ENCODE measurements around the gene PTPRE. TPM values are rescaled to one million over a fixed set of nuclear protein-coding genes. Genes with fewer than 3 reads are reported as not detected.
A peak's percentile ranks its signal among the peaks of the same experiment; 100 is the strongest.

The PTPRE gene
- total RNA-seq, 2 experiments from 2014 or later = 19.9 to 22.3 TPM

DNA sequence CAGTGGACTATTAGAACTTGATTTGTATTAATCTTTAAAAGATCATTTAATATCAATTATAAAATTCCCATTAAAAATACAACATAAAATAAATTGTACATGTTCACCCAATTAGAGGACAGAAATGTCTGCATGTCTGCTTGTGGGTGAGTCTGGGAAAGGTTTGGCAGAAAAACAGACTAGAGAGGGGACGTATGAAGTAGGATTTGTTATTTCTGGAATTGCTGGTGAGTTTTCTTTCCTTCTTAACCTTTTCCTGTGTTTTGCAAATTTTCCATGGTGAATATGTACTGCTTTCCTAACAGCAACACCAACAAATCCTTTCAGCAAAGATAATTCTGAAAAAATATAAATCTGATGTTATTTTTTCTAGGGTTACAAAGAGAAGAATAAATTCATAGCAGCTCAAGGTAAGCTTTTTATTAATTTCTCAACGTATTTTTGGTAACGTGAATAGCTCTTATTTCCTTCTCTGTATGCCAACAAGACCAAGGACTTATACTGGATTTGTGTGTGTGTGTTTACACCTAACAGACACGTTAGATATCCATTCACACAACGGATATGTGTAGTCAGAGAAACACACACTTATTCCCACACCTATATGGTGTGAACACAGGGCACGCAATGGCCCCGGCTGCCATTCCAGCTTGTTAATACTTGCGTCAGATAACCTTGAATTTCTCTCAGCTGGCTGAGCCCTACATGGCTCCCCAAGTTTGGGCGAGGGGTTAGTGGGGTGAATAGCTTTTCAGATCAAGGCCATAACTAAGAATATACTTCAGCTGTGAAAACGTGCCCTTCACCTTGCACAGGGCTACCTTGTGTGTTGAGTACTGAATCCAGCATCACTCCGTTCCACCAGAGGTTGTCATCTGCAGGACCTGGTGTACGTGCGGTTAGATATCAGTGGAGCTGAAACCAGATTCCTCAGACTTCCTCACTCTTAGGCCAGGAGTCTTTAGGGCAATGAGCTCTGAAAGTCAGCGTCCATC is 154.7 kb downstream of the PTPRE start:
- ChIA-PET CTCF (interaction anchor here (0.6 to 5.0 kb wide), 10 partner anchors 9 to 208 kb away, joined by 3 to 50 read pairs (median 5); no protein-coding TSS in a partner anchor), POLR2A (interaction anchor here (0.8 to 9.5 kb wide), 6 partner anchors 9 to 62 kb away, joined by 3 to 133 read pairs (median 6); no protein-coding TSS in a partner anchor)
- Mint-ChIP-seq H3K9me3 (no peaks in the 10 kb centered on the region), H3K4me3 (peak overlapping the region; percentile 72), H3K4me1 (ENCODE audit: low read depth) (peaks cover 82% of the 10 kb centered on the region), H3K27ac (peak overlapping the region; percentile 94), H3K27me3 (no peaks in the 10 kb centered on the region), H3K36me3 (ENCODE audit: low read depth) (peaks cover 67% of the 10 kb centered on the region)
- TF ChIP-seq, protein P1, sequence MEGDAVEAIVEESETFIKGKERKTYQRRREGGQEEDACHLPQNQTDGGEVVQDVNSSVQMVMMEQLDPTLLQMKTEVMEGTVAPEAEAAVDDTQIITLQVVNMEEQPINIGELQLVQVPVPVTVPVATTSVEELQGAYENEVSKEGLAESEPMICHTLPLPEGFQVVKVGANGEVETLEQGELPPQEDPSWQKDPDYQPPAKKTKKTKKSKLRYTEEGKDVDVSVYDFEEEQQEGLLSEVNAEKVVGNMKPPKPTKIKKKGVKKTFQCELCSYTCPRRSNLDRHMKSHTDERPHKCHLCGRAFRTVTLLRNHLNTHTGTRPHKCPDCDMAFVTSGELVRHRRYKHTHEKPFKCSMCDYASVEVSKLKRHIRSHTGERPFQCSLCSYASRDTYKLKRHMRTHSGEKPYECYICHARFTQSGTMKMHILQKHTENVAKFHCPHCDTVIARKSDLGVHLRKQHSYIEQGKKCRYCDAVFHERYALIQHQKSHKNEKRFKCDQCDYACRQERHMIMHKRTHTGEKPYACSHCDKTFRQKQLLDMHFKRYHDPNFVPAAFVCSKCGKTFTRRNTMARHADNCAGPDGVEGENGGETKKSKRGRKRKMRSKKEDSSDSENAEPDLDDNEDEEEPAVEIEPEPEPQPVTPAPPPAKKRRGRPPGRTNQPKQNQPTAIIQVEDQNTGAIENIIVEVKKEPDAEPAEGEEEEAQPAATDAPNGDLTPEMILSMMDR (IDR thresholded peaks at IDR 0.05) = no peak
- DNase-seq (no peak), ATAC-seq (no peak)
- intact Hi-C loops (cut with micrococcal nuclease) = loop anchor here (2.0 to 10.0 kb wide), 2 partner anchors 13 to 47 kb away; no protein-coding TSS in a partner anchor

DNA sequence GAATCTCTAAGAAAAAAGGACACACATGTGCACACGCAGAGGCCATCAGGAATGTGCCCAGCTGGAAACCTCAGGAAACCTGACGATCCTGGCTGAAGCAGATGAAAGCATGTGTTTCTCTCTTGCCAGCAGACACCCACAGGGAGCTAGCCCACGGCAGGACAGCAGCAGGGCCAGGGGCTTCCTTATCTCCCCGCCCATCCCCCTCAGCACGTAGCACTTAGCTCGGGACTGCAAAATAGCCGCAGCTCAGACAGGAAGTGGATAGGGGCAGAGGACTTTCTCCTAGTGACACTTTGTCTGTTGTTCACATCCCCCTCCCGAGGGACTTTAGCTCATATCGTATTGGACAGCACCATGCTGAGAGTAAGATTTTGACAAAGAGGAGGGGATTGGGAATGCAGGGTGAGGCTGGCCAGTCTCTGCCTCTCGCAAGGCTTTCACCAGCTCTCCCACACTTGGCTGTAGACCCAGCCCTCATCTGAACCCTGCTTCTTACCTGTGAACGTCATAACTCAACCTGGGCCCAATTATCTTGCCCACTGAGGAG is 155.5 kb downstream of the PTPRE start:
- H3K9me3 Mint-ChIP-seq = no peaks in the 10 kb centered on the region
- intact Hi-C loops (cut with micrococcal nuclease) = loop anchor here (2.0 to 10.0 kb wide), 2 partner anchors 14 to 48 kb away; no protein-coding TSS in a partner anchor
- DNase-seq (peak; percentile 50), ATAC-seq (no peak)
- peaks cover 89% of the 10 kb centered on the region for H3K4me1 Mint-ChIP-seq (ENCODE audit: low read depth)
- ChIA-PET CTCF (interaction anchor here (1.1 to 5.0 kb wide), 9 partner anchors 10 to 208 kb away, joined by 3 to 50 read pairs (median 6); no protein-coding TSS in a partner anchor), POLR2A (interaction anchor here (0.8 to 9.5 kb wide), 6 partner anchors 10 to 62 kb away, joined by 3 to 133 read pairs (median 6); no protein-coding TSS in a partner anchor)
- peak overlapping the region; percentile 72 for H3K4me3 Mint-ChIP-seq
- no peaks in the 10 kb centered on the region for H3K27me3 Mint-ChIP-seq
- TF ChIP-seq, protein P1 (IDR thresholded peaks at IDR 0.05) = no peak
- peak overlapping the region; percentile 94 for H3K27ac Mint-ChIP-seq
- peaks cover 74% of the 10 kb centered on the region for H3K36me3 Mint-ChIP-seq (ENCODE audit: low read depth)

DNA sequence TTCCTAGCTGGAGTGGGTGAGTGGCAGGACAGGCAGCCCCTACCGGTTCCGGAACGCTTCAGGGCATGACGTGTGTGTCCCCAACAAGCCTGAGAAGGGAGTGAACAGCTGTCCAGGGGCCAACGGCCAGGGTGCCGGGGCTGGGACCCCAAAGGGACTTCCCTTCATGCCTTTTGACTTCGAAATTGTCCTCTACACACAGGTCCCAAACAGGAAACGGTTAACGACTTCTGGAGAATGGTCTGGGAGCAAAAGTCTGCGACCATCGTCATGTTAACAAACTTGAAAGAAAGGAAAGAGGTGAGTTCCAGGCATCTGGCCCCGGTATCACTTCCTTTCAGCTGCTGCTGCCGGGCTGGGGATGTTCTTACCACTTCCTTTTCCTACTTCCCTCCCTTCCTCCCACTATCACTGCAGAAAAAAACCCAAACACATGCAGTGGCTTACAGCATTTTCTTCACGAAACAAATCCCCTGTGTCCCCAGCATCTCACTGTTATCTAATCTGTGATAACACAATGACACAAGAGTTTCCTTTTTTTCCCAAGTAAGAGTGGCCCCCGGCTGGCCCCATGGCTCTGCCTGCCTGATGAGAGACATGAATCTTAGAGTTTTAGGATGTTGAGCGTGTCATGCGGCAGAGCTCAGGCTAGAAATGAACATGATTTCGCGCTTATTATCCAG is 156.1 kb downstream of the PTPRE start:
- CTCF ChIA-PET = interaction anchor here (0.6 to 5.0 kb wide), 12 partner anchors 11 to 156 kb away, joined by 3 to 50 read pairs (median 4); partner anchors contain the start of gene PTPRE
- intact Hi-C loops (cut with micrococcal nuclease) = loop anchor here (2.0 to 10.0 kb wide), 2 partner anchors 14 to 48 kb away; no protein-coding TSS in a partner anchor
- peak overlapping the region; percentile 72 for H3K4me3 Mint-ChIP-seq
- no peaks in the 10 kb centered on the region for H3K27me3 Mint-ChIP-seq
- peak overlapping the region; percentile 94 for H3K27ac Mint-ChIP-seq
- H3K9me3 Mint-ChIP-seq = no peaks in the 10 kb centered on the region
- peaks cover 83% of the 10 kb centered on the region for H3K4me1 Mint-ChIP-seq (ENCODE audit: low read depth)
- TF ChIP-seq, protein P1 (IDR thresholded peaks at IDR 0.05) = no peak
- POLR2A ChIA-PET = interaction anchor here (0.8 to 9.5 kb wide), 6 partner anchors 11 to 64 kb away, joined by 3 to 133 read pairs (median 11); partner anchors contain the start of gene MKI67
- peak; percentile 14 for ATAC-seq
- peaks cover 72% of the 10 kb centered on the region for H3K36me3 Mint-ChIP-seq (ENCODE audit: low read depth)
- peak; percentile 73 for DNase-seq

DNA sequence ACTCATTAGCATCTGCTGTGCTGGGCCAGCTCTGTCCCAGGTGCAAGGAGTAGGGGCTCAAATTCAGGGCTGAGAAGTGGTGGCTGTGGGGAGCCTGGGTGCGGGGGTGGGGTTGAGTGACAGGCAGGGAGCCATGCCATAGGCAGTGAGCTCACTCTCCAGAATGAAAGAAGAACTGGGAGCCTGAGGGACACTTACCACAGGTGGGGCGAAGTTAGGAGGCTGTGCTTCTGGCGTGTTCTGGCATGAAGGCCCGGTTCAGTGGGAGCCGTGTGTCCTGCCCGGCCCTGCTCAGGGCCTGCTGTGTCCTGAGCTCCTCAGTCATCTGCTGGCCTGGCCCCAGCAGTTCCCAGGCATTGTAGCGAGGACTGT is 156.8 kb downstream of the PTPRE start:
- Mint-ChIP-seq H3K4me3 (peak overlapping the region; percentile 72), H3K27me3 (no peaks in the 10 kb centered on the region), H3K27ac (peak overlapping the region; percentile 94), H3K9me3 (no peaks in the 10 kb centered on the region), H3K4me1 (ENCODE audit: low read depth) (peaks cover 76% of the 10 kb centered on the region), H3K36me3 (ENCODE audit: low read depth) (peaks cover 72% of the 10 kb centered on the region)
- ATAC-seq (peak; percentile 9), DNase-seq (peak; percentile 76)
- POLR2A ChIA-PET = interaction anchor here (0.9 to 9.5 kb wide), 7 partner anchors 11 to 87 kb away, joined by 3 to 133 read pairs (median 9); partner anchors contain the start of gene MKI67
- CTCF ChIA-PET = interaction anchor here (0.6 to 5.0 kb wide), 9 partner anchors 11 to 157 kb away, joined by 3 to 50 read pairs (median 6); partner anchors contain the start of gene PTPRE
- intact Hi-C loops (cut with micrococcal nuclease) = loop anchor here (2.0 to 10.0 kb wide), 2 partner anchors 15 to 49 kb away; no protein-coding TSS in a partner anchor
- TF ChIP-seq, protein P1 (IDR thresholded peaks at IDR 0.05) = no peak

Data from activated CD8-positive, alpha-beta T cell treated with anti-CD3 and anti-CD28 coated beads for 36 hours (primary cell).